K562 (cell line): ENCODE results near the gene MCAM. TPM values are rescaled to one million over a fixed set of nuclear protein-coding genes. Genes with fewer than 3 reads are reported as not detected.
A peak's percentile ranks its signal among the peaks of the same experiment; 100 is the strongest.

ENCODE experiments used
- ATAC-seq: fragments of 200-7000 bp; cut with Tn5 transposase; 3 replicates; pipeline ENCODE4 v1.9.1; 2020; ENCODE audit warnings: moderate library complexity
- BruUV-seq: library from RNA; stranded (reverse); fragments of 400-500 nt; replicated peaks from 2 replicates; lab custom pipeline; 2021; lab: Mats Ljungman, UMichigan
- CTCF ChIA-PET: fragments of 300-600 bp; formaldehyde crosslinking; extraction: SDS; loops from one replicate; lab custom pipeline; 2021; ENCODE audit warnings: low intra/inter-chr PET ratio; lab: Yijun Ruan, JAX
- POLR2A ChIA-PET: fragments of 300-600, 350-650 bp; sonication (Branson Sonifier 250); formaldehyde crosslinking; extraction: SDS; loops from one replicate; lab custom pipeline; 2021; ENCODE audit warnings: antibody characterized with exemption, inconsistent platforms; lab: Yijun Ruan, JAX
- DNase-seq, 4 experiments: peaks; one replicate each; pipeline versions ENCODE4 v3.0.0 to v3.0.0-alpha.2; 2011 to 2018; ENCODE audit warnings: low spot score in 3 of 4, mixed read lengths in 3 of 4; ENCODE audit errors: extremely low read depth in 1 of 4
- FAIRE-seq: peaks from 2 replicates; lab custom pipeline; 2011; peaks lifted over from hg19 to GRCh38; lab: Jason Lieb, UNC
- H2AFZ ChIP-seq: 2 replicates; pipeline ENCODE4 v1.6.0; 2011; ENCODE audit warnings: low read depth, low read length, control low read depth, inconsistent platforms
- H3K27ac ChIP-seq: fragments of 200-600 bp; 3 replicates; pipeline ENCODE4 v1.8.0; 2011; ENCODE audit warnings: low read depth, mild to moderate bottlenecking, control low read depth, inconsistent platforms, low read length, moderate library complexity, mixed read lengths; ENCODE audit errors: extremely low read depth
- H3K27me3 ChIP-seq, 2 experiments: fragments of 300-600 bp in 1 of 2; 2 replicates in 1 of 2; 3 replicates in 1 of 2; pipeline versions ENCODE4 v1.6.0 to v1.8.0; 2011; ENCODE audit warnings: inconsistent platforms in 2 of 2, low read length in 2 of 2, mild to moderate bottlenecking in 1 of 2, mixed read lengths in 1 of 2, moderate library complexity in 1 of 2; ENCODE audit not compliant: control insufficient read depth in 2 of 2, insufficient read depth in 2 of 2
- H3K36me3 ChIP-seq: fragments of 300-600 bp; 3 replicates; pipeline ENCODE4 v1.8.0; 2011; ENCODE audit warnings: mild to moderate bottlenecking, low read length, inconsistent platforms; ENCODE audit not compliant: control insufficient read depth, insufficient read depth
- H3K4me1 ChIP-seq, 2 experiments: fragments of 200-600 bp in 1 of 2; replicated peaks in 1 of 2; 2 replicates in 1 of 2; 3 replicates in 1 of 2; pipeline versions ENCODE4 v1.5.1 to v1.8.0; 2011; ENCODE audit warnings: inconsistent platforms in 2 of 2, low read length in 2 of 2, mild to moderate bottlenecking in 1 of 2, mixed read lengths in 1 of 2, moderate library complexity in 1 of 2; ENCODE audit not compliant: control insufficient read depth in 2 of 2, insufficient read depth in 2 of 2
- H3K4me2 ChIP-seq: 2 replicates; pipeline ENCODE4 v1.6.1; 2011; ENCODE audit warnings: low read length, control low read depth, inconsistent platforms, mixed read lengths; ENCODE audit not compliant: insufficient read depth
- H3K4me3 ChIP-seq: fragments of 200-600 bp; sonication (generic), shearing (Covaris generic); 2 replicates; pipeline ENCODE4 v1.5.1; 2016; ENCODE audit warnings: control low read depth, inconsistent platforms
- H3K79me2 ChIP-seq: fragments of 200-600 bp; 3 replicates; pipeline ENCODE4 v1.8.0; 2011; ENCODE audit warnings: low read length, inconsistent platforms; ENCODE audit not compliant: control insufficient read depth, insufficient read depth
- H3K9ac ChIP-seq, 2 experiments: 2 replicates each; pipeline versions ENCODE4 v1.6.0 to v1.6.1; 2011; ENCODE audit warnings: low read depth in 2 of 2, low read length in 2 of 2, control low read depth in 1 of 2, inconsistent platforms in 1 of 2, mild to moderate bottlenecking in 1 of 2, mixed read lengths in 1 of 2; ENCODE audit not compliant: insufficient read depth in 1 of 2
- H3K9me1 ChIP-seq: one replicate; pipeline ENCODE4 v1.6.0; 2011; ENCODE audit warnings: inconsistent platforms, mild to moderate bottlenecking, low read length, moderate library complexity; ENCODE audit not compliant: control insufficient read depth, insufficient read depth
- H3K9me3 ChIP-seq: replicated peaks from 2 replicates; pipeline ENCODE4 v1.5.1; 2011; ENCODE audit warnings: low read depth, low read length, inconsistent platforms; ENCODE audit not compliant: control insufficient read depth, insufficient read depth
- H4K20me1 ChIP-seq: replicated peaks from 2 replicates; pipeline ENCODE4 v1.6.1; 2011; ENCODE audit warnings: low read length, inconsistent platforms, mixed read lengths; ENCODE audit not compliant: control insufficient read depth, insufficient read depth
- CBX3 ChIP-seq, 2 experiments: IDR thresholded peaks; 1 replicate in 1 of 2; 2 replicates in 1 of 2; pipeline ENCODE4 v1.6.1; 2012; ENCODE audit warnings: inconsistent platforms in 2 of 2, low read length in 2 of 2, borderline replicate concordance in 1 of 2, control low read depth in 1 of 2
- ERF ChIP-seq: fragments of 450-650 bp; formaldehyde crosslinking; IDR thresholded peaks from 2 replicates; pipeline ENCODE4 v1.4.0; 2020; ENCODE audit warnings: mild to moderate bottlenecking, mixed read lengths
- HIVEP1 ChIP-seq: fragments of 250-450 bp; sonication (Bioruptor Pico); IDR thresholded peaks from 2 replicates; pipeline ENCODE4 v1.4.0; 2020; ENCODE audit warnings: mild to moderate bottlenecking
- MAFK ChIP-seq: IDR thresholded peaks from 2 replicates; pipeline ENCODE4 v1.6.1; 2011; ENCODE audit warnings: low read length, improper control_type of control experiment
- NELFE ChIP-seq: IDR thresholded peaks from 2 replicates; pipeline ENCODE4 v1.6.1; 2011; ENCODE audit warnings: mild to moderate bottlenecking; ENCODE audit not compliant: insufficient read depth, insufficient read length
- PRMT5 ChIP-seq: sonication (generic); formaldehyde crosslinking; IDR thresholded peaks from 2 replicates; pipeline ENCODE4 v1.5.0; 2020; ENCODE audit warnings: missing genetic modification reagents
- PTBP1 ChIP-seq: fragments of 200-400 bp; formaldehyde crosslinking; IDR thresholded peaks from 2 replicates; pipeline ENCODE4 v1.6.1; 2017; ENCODE audit warnings: low read depth, low read length
- RAD21 ChIP-seq, 2 experiments: fragments of 250-450 bp in 1 of 2; fragments of 450-650 bp in 1 of 2; sonication (Bioruptor Pico) in 1 of 2; formaldehyde crosslinking in 1 of 2; IDR thresholded peaks in 1 of 2; conservative IDR thresholded peaks in 1 of 2; 2 replicates each; pipeline versions ENCODE4 v1.4.0 to v1.8.0; 2020 to 2022; ENCODE audit warnings: mild to moderate bottlenecking in 2 of 2, moderate library complexity in 1 of 2
- ZNF121 ChIP-seq: sonication (generic); formaldehyde crosslinking; conservative IDR thresholded peaks from 2 replicates; pipeline ENCODE4 v1.8.0; 2022; ENCODE audit warnings: missing genetic modification reagents
- ZNF354B ChIP-seq: fragments of 250-450 bp; sonication (Bioruptor Pico); IDR thresholded peaks from 2 replicates; pipeline ENCODE4 v1.4.0; 2020
- ZNF445 ChIP-seq: fragments of 250-450 bp; sonication (Bioruptor Pico); IDR thresholded peaks from 2 replicates; pipeline ENCODE4 v1.4.0; 2020; ENCODE audit warnings: low read depth, mild to moderate bottlenecking, moderate library complexity
- WGBS: fragments of 100-300 bp; shearing (Covaris generic); methylation state at CpG from one replicate; pipeline ENCODE4 v1.1.6; 2016; ENCODE audit warnings: low coverage, mixed read lengths; ENCODE audit not compliant: insufficient coverage; ENCODE audit errors: missing lambda C conversion rate; 5-methylcytosine and 5-hydroxymethylcytosine counted together
- in situ Hi-C: fragments of 300-500 bp; cut with MboI; formaldehyde crosslinking; loops from 4 replicates; pipeline ENCODE4 v1.15.0; 2018; ENCODE audit warnings: inconsistent platforms, mixed read lengths
- intact Hi-C: fragments of 100-400 bp; cut with micrococcal nuclease; formaldehyde crosslinking; loops from 2 replicates; pipeline ENCODE4 v1.14.2; 2022
- polyA plus RNA-seq, 8 experiments: library from polyadenylated mRNA; depleted of rRNA in 4 of 8; stranded (reverse) in 5 of 8; unstranded in 3 of 8; fragments of >200 nt; fragmentation: Nextera tagmentation in 2 of 8; fragmentation: Illumina TruSeq in 1 of 8; extraction: Ambion mirVana in 2 of 8; extraction: Trizol in 1 of 8; gene quantifications; 2 replicates each; pipeline versions ENCODE4 v1.2.1 to v1.2.3, GENCODE V29; 2011 to 2014; ENCODE audit warnings: inconsistent platforms in 1 of 8, missing spikeins in 1 of 8
- total RNA-seq, 7 experiments: library from RNA; depleted of rRNA in 6 of 7; stranded (reverse); fragments of >200 nt in 6 of 7; fragmentation: Illumina TruSeq in 2 of 7; extraction: Trizol in 2 of 7; gene quantifications; 2 replicates each; pipeline versions ENCODE4 v1.2.1 to v1.2.3, GENCODE V29; 2011 to 2021; ENCODE audit warnings: low replicate concordance in 1 of 7
- TF ChIP-seq, protein P1 (sequence below), 3 experiments: IDR thresholded peaks in 2 of 3; conservative IDR thresholded peaks in 1 of 3; 2 replicates each; pipeline ENCODE4 v1.5.1; 2011 to 2012; ENCODE audit warnings: low read length in 3 of 3, mild to moderate bottlenecking in 3 of 3, control low read depth in 2 of 3, improper control_type of control experiment in 1 of 3, inconsistent platforms in 1 of 3, low read depth in 1 of 3, mixed read lengths in 1 of 3, moderate library complexity in 1 of 3; ENCODE audit not compliant: insufficient read depth in 2 of 3

Gene MCAM
- total and polyA plus RNA-seq, 9 of the 15 experiments (the other 6 are each of a cell fraction or from before 2014, with no cell fraction given): 14.7 to 118 (median 53.6) TPM

- FAIRE-seq: no peak
These were observed 19.0 kb downstream of the MCAM start for GRCh38 chr11:119297938-119298337.

GRCh38 chr11:119295178-119295577 lies 21.8 kb downstream of the MCAM start:
- intact Hi-C loops: no loop called here

More at GRCh38 chr11:119297938-119298337, 19.0 kb downstream of the MCAM start:
- H3K4me1 ChIP-seq: no peaks in the 10 kb centered on the region
- in situ Hi-C loops: no loop called here
- H3K79me2 ChIP-seq: no peaks in the 10 kb centered on the region
- POLR2A ChIA-PET: interaction anchor here (0.6 kb wide), 1 partner anchor 17 kb away, joined by 3 read pairs; no protein-coding TSS in a partner anchor
- H3K27ac ChIP-seq: no peak overlapping the region
- no peak overlapping the region for H3K9ac ChIP-seq
- CTCF ChIA-PET: no interaction called here
- H3K9me1 ChIP-seq: no peaks in the 10 kb centered on the region
- intact Hi-C loops: no loop called here
- no peaks in the 10 kb centered on the region for H3K9me3 ChIP-seq
- H3K36me3 ChIP-seq: peaks cover 62% of the 10 kb centered on the region; the same call in 2 of the 3 replicates
- DNase-seq (no peak), ATAC-seq (no peak)
- H3K27me3 ChIP-seq: no peaks in the 10 kb centered on the region
- no peak overlapping the region for H3K4me3 ChIP-seq
- TF ChIP-seq MAFK (no peak), HIVEP1 (CRISPR knock-in tag) (no peak), ZNF445 (CRISPR knock-in tag) (no peak), PRMT5 (no peak), NELFE (no peak), CBX3 (IDR thresholded peaks at IDR 0.05; ENCODE audit: borderline replicate concordance in 1 of 2, low read length in 2 of 2) (no peak), PTBP1 (no peak)
- 70% methylated on average over 3 of the region's 3 CpGs for WGBS
- no TSS peak for BruUV-seq
- no peaks in the 10 kb centered on the region for H4K20me1 ChIP-seq
- no peak overlapping the region for H3K4me2 ChIP-seq
- no peak overlapping the region for H2AFZ ChIP-seq

More at GRCh38 chr11:119295178-119295577, 21.8 kb downstream of the MCAM start:
- Histone ChIP-seq H3K79me2 (no peaks in the 10 kb centered on the region), H3K4me3 (no peak overlapping the region), H3K9ac (no peak overlapping the region), H3K36me3 (peaks cover 43% of the 10 kb centered on the region; the same call in 2 of the 3 replicates), H3K27ac (no peak overlapping the region), H2AFZ (no peak overlapping the region), H3K9me3 (peaks cover 7% of the 10 kb centered on the region), H3K4me1 (no peaks in the 10 kb centered on the region), H4K20me1 (no peaks in the 10 kb centered on the region), H3K9me1 (no peaks in the 10 kb centered on the region), H3K27me3 (no peaks in the 10 kb centered on the region), H3K4me2 (no peak overlapping the region)
- DNase-seq (peak in 1 of 4 experiments; percentile 27), ATAC-seq (peak; percentile 74), FAIRE-seq (no peak)
- in situ Hi-C loops: no loop called here
- POLR2A ChIA-PET: no interaction called here
- BruUV-seq: no TSS peak
- TF ChIP-seq ZNF121 (CRISPR knock-in tag) (peak; percentile 58; the same call in 1 of the 2 replicates), RAD21 (CRISPR knock-in tag; conservative IDR thresholded peaks at IDR 0.05 in 1 of 2, IDR thresholded peaks at IDR 0.05 in 1 of 2) (peak in 1 of 2 experiments; percentile 45; a peak in 2 of 4 replicates), ZNF354B (CRISPR knock-in tag) (no peak), ERF (CRISPR knock-in tag) (no peak)
- TF ChIP-seq, protein P1, sequence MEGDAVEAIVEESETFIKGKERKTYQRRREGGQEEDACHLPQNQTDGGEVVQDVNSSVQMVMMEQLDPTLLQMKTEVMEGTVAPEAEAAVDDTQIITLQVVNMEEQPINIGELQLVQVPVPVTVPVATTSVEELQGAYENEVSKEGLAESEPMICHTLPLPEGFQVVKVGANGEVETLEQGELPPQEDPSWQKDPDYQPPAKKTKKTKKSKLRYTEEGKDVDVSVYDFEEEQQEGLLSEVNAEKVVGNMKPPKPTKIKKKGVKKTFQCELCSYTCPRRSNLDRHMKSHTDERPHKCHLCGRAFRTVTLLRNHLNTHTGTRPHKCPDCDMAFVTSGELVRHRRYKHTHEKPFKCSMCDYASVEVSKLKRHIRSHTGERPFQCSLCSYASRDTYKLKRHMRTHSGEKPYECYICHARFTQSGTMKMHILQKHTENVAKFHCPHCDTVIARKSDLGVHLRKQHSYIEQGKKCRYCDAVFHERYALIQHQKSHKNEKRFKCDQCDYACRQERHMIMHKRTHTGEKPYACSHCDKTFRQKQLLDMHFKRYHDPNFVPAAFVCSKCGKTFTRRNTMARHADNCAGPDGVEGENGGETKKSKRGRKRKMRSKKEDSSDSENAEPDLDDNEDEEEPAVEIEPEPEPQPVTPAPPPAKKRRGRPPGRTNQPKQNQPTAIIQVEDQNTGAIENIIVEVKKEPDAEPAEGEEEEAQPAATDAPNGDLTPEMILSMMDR (IDR thresholded peaks at IDR 0.05 in 2 of 3, conservative IDR thresholded peaks at IDR 0.05 in 1 of 3; ENCODE audit: insufficient read depth in 2 of 3, low read depth in 1 of 3, low read length in 3 of 3): peak in 1 of 3 experiments; percentile 29; a peak in 2 of 6 replicates
- WGBS: 40% methylated on average over 3 of the region's 3 CpGs
- CTCF ChIA-PET: interaction anchor here (1.0 kb wide), 1 partner anchor 99 kb away, joined by 3 read pairs; no protein-coding TSS in a partner anchor
